ENCODE data around the gene SRPK2.

SRPK2 gene

DNA sequence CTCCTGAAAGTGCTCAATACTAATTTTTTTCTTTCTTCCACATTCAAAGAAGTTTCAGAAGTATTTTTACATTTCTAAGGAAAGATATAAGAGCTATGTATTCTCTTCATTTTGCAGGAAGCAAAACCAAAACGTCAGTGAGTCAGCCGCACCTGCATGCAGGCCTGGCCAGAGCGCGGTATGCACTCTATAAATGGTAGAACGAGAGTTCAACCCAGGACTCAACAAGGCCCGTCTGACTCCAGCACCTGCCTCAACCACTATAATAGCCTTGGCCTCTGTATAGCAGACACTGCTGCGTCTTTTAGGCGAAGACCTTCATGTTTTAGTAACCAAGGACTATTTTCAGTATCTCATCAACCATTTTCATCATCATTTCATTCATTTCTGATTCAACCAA is 261.5 kb downstream of the SRPK2 start:
- DNase-seq = no peak

DNA sequence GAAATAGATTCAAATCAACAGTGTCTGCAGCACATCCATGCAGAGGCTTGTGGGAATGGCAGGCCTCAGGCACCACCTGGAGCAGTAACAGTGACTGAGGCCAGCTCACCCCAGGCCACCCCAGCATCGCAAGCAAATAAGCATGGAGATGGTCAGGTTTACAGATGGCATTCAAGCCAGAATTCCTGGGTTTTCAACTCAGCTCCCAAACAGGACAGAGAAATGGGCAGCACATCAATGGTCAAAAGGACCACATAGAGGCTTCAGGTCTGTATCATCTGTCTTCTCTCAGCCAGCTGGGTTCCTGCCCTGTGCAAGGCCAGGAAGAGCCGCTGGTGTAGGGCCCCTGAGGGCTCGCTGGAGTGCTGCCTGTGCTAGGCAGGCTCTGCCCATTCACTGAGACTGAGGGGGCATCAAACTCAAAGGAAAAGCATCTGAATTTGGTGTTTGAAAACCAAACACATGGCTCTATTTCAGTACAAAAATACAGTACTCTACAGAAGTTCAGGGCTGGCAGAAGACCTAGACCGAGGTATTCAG is 262.2 kb downstream of the SRPK2 start:
- no peak for DNase-seq

DNA sequence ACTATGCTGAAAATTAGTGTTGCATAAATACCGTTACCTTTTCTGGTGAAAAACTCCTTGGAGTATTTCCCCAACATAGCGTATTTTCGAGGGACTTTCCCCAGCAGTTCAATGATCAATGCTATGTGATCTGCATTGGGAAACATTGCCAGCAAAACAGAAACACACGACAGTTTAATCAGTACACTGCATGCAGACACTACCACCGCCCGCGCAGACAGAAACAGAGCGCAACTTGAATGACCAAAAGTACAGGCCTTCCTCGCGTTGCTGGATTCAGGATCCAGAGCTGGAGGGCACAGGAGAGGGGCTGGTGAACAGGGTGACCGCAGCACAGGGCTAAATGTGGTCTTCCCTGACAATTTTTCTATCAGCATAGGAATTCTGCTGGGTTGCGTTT is 263.0 kb downstream of the SRPK2 start:
- DNase-seq = no peak

DNA sequence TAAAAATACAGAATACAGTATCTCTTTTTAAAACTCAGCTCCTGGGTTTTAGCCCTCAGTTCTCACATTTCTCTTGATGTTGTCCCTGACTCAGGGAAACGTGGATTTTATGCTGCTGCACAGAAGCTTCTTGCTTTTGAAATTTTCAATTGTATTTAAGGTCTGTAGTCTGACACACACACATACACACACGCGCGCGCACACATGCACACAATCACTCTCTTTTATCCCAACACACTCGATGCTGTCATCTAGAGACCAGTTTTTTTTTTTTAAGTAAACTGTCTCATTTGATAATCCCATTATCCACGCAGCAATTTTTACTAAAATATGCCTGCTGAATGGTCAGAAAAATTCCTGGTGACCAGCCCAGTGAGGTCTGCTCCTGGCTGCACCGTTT is 266.1 kb downstream of the SRPK2 start:
- DNase-seq = no peak

DNA sequence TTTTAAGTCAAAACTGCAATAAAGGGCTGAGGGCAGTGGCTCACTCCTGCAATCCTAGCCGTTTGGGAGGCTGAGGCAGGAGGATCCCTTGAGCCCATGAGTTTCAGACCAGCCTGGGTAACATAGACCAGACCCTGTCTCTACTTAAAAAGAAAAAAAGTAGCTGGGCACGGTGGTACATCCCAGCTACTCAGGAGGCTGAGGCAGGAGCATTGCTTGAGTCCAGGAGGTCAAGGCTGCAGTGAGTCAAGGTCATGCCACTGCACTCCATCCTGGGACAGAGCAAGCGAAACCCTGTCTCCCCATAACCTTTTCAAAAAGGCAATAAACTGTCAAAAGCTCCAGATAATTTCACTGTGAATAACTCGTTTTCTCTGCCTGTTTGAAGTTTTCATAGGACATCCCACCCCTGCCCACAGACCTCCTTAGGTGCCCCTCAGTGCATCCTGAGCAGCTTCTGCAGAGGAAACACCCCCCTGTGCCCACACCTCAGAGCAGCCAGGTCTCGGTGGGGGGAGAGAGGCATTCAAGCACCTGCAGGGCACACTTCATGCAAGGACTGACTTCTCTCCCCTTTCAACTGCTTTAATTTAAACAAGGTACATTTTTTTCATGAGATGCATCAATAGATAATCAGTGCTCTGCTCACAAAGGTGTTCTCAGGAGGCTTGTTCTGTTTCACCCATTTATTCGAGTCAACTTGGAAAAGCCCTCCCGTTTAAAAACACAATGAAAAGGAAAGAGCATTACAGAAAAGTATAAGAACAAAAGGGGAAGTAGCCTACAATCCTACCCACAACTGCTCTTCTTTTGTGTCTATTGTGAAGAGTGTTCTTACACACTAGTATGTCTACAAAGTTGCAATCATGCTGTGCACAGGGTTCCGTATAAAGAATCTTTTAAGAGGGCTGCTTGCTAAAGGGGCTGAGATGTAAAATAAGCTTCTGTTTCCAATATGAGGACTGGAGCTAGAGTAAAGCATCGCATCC is 269.8 kb downstream of the SRPK2 start:
- no peak for DNase-seq

DNA sequence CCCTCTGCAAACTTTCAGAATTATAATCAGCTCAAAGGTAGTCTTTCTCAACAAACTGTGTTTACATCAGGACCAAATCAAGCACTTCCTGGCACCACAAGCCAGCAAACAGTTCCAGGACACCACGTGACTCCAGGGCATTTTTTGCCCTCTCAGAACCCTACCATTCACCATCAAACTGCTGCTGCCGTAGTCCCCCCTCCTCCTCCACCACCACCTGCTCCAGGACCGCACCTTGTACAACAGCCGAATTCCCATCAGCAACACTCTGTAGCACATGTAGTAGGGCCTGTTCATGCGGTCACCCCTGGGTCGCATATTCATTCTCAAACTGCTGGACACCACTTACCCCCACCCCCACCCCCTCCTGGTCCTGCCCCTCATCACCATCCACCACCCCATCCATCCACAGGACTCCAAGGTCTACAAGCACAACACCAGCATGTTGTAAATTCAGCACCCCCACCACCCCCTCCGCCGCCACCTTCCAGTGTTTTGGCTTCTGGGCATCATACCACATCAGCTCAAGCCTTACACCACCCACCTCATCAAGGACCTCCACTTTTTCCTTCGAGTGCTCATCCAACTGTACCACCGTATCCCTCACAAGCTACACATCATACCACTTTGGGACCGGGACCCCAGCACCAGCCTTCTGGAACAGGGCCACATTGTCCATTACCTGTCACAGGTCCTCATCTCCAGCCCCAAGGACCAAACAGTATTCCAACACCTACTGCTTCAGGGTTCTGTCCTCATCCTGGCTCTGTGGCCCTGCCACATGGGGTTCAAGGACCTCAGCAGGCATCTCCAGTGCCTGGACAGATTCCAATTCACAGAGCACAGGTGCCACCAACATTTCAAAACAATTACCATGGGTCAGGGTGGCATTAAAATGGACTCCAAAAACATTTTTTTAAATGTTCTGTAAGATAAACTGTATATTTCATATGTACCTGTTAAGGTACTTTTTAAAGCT is 276.0 kb downstream of the SRPK2 start:
- DNase-seq = no peak

DNA sequence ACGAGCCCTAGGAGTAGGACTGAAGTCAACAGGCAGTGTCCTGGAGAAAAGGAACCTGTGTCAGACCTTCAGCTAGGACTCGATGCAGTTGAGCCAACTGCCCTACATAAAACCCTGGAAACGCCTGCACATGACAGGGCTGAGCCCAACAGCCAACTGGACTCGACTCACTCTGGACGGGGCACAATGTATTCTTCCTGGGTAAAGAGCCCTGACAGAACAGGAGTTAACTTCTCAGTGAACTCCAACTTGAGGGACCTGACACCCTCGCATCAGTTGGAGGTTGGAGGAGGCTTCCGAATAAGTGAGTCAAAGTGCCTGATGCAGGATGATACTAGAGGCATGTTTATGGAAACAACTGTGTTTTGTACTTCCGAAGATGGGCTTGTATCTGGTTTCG is 281.3 kb downstream of the SRPK2 start:
- no peak for DNase-seq

DNA sequence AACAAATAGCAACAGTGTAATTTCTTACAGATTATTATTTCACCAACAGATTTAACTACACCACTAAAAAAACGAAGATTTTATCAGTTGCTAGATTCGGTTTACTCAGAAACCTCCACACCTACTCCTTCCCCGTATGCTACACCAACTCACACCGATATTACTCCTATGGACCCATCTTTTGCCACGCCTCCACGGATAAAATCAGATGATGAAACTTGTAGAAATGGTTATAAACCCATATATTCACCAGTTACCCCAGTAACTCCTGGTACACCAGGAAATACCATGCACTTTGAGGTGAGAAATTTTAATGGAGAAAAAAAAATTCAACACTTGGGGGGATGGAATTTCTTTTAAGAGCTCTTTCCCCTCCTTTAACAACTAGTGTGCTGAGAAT is 282.2 kb downstream of the SRPK2 start:
- no peak for DNase-seq

DNA sequence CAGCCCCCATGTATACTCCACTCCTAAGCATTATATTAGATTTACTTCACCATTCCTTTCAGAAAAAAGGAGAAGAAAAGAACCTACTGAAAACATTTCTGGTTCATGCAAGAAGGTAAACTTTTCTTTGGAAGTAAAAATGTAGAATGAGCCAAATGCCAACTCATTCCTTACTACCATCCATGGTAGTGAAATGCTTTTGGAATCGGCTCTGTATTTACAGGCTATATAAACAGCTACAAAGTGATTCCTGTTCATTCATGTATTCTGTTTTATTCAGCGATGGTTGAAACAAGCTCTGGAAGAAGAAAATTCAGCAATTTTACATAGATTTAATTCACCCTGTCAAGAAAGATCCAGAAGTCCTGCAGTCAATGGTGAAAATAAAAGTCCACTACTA is 283.1 kb downstream of the SRPK2 start:
- DNase-seq = no peak

DNA sequence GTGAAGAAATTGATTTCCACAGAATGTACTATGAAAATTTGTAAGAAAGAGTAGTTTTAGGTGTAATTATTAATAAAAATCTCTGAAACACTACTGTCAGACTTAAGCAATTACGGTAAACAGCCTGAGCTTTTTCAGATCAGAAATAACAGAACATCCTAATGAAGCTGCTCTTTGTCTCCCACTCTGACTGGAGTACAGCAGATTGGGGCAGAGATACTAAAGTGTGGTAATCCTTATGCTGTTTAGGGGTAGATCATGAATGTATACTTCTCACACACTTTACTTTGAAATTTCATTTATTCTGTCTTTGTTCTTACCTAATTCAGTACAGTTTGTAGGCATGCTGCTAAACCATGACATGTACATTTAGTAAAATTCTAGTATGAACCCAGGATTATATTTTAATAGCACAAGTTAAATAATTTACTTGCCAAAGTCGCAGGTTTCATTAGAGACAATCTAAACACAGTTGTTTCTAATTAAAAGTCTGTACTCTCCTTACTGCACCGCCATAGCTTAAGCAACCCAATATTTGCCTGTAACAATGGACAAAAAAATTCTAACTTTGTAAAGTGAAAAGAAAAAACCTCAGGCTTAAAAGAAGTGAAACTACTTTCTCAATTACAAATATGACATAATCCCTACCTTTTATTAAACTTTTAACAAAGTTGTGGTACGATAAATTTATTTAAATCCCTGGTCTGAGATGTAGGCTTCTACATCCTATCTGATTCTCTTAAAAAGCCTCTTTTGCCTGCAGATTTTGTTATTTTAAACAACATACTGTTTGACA is 286.0 kb downstream of the SRPK2 start:
- DNase-seq = no peak

DNA sequence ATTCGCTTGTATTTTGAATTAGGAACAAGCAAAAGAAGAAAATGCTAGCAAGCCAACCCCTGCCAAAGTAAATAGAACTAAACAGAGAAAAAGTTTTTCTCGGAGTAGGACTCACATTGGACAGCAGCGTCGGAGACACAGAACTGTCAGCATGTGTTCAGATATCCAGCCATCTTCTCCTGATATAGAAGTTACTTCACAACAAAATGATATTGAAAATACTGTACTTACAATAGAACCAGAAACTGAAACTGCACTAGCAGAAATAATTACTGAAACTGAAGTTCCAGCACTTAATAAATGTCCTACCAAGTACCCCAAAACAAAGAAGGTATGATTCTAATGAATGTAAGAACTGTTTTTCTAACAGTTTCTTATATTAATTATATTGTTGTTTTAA is 286.9 kb downstream of the SRPK2 start:
- DNase-seq = no peak

DNA sequence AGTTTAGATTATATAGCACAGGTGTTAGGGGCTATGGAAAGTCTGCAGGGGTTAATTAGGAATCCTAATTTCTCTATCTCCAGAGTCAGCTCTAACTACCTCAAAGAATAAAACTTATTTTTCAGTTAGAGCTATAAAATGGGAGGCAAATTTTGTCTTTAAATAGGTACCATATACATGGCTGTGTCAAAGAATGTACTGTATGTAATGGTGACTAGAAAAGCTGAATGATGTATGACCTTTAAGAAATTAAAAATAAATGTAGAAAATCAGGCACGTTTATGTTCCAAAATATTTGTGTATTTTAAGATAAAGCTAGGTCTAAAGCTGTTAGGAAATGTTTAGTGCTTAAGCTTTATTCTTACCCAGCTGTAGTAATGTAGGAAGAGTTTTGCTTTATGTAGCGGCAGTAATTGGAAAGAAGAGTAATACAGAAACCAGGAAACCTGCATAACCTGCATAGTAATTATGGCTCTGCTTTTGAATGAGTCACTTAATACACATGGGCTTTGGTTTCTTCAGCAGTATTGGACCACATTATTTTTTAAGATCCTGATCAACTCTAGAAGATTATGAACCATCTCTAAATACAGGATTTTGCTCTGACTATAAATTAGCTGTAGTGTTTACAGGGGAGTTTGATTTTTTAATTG is 289.7 kb downstream of the SRPK2 start:
- no peak for DNase-seq

DNA sequence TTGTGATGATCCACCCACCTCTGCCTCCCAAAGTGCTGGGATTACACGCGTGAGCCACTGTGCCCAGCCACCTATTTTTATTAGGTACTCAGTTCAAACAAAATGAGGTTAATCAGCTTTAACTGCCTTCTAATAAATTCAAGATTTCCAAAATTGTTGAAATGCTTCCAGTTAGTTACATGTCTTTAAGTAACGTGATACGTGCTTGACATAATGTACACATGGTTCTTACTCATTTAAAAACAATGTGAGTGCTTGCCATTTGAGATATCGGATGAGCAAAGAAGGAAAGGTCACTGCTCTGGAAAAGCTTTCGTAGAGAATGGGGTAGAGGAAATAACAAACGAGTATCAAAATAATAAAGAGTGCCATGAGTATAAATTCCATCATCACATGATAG is 291.1 kb downstream of the SRPK2 start:
- no peak for DNase-seq

DNA sequence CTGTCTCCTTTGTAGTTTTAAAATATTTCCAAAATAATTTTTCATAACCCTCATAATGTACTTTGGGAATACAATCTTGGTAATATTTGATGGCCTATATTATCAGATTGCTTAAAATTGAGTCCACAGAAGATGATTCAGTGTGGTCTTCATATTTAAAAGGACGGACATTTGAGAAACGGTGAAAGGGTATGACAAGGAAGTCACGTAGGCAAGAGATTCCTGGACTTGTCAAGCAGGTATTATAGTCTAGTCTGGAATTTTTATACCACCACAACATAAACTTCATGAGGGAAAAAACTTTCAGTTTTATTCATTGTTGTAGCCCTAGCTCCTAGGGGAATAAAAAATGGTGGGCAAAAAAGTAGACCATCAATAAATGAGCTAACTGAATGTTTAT is 292.4 kb downstream of the SRPK2 start:
- DNase-seq = no peak

DNA sequence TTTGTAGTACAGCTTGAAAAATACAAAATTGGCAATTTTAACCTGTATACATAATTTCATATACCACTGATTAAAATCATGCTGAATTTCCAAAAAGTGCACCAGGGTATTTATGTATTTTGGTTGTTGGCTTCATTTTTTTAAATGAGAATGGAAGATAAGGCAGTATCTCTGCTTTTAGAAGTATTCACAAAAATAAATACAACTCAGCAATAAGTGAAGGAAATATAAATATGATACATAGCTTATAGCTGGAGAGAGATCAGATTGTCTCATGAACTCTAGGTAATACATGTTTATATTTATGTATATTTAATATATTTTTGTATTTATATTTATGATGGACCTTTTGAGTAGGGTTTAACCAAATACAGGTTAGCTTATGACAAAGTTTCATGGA is 293.8 kb downstream of the SRPK2 start:
- no peak for DNase-seq

DNA sequence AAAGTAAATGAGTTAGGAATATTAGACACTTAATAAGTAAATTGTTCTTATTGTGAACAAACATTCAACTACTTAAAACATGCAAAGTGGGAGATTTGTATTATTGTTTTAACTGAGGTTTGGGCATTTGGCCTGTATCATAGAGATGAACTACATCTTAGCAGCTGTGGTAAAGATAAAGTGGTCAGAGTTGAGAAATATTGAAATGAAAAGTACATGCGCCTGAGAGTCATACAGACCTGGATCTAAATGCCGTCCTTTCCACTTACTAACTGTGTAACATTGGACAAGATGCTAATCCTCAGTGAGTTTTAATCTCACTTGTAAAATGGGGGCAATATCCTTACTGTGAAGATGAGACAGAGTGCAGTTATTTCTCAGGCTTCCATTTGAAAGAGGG is 300.3 kb downstream of the SRPK2 start:
- no peak for DNase-seq

DNA sequence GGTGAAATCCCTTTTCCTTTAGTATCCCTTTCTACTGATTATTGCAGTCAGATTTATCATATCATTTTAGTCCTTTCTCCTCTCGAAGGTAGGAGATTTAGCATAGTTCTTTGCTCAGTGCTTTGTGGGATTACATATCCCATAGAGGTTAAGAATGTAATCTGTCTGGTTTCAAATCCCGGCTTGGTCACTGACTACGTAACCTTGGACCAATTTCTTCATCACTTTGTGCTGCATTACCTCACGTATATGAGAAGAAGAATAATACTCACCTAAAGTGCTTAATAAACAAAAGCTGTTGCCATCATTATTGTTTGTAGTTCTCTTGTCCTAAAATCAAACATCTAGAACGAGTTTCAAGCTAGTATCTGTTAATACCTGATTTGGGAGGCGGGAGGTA is 300.7 kb downstream of the SRPK2 start:
- no peak for DNase-seq

DNA sequence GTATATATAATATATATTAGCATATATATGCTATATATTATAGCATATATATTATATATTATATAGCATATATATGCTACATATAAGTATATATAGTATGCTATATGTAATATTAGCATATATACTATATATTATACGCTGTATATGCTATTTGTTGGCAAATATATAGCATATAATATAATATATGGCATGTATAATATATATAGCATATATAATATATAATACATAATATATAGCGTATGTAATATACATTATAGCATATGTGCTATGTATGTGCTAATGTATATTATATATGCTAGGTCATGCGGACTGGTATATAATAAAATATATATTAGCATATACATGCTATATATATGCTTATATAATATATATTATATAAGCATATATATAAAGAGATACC is 301.9 kb downstream of the SRPK2 start:
- no peak for DNase-seq

DNA sequence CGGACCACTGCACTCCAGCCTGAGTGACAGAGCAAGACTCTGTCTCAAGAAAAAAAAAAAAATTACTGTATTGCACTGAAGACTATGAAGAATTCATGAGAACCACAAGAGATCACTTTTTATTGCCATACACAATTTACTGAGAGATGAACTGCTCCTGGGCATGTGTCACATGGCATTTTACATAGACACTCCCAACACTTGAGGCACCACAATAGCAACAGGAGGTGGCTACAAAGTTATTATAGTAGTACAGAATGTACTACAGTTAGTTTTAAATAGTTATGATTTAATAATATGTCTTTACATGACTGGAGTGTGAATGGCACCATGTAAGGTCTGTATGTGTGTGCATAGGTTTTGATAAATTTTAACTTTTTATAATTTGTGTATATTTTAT is 304.1 kb downstream of the SRPK2 start:
- DNase-seq = no peak

DNA sequence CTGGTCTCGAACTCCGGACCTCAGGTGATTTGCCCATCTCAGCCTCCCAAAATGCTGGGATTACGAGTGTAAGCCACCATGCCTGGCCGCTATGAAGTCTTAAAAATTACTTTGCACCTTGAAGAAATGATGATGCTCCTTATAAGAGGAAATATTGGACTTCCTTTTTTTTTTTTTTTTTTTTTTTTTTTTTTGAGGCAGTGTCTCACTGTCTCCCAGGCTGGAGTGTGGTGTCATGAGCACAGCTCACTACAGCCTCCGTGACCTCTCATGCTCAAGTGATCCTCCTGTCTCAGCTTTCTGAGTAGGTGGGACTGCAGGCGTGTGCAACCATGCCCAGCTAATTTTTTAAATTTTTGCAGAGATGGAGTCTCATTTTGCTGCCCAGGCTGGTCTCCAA is 309.4 kb downstream of the SRPK2 start:
- DNase-seq = no peak

DNA sequence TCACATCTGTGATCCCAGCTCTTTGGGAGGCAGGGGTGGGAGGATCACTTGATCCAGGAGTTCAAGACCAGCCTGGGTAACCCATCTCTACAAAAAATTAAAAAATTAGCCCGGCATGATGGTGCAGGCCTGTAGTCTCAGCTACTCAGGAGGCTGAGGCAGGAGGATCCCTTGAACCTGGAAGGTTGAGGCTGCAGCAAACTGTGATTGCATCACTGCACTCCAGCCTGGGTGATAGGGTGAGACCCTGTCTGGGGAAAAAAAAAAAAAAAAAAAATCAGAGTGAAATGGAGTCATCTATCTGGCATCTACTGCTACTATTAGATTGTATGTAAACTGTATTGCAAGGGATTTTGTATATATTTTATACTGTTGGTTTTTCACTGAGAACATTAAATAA is 315.6 kb downstream of the SRPK2 start:
- no peak for DNase-seq

DNA sequence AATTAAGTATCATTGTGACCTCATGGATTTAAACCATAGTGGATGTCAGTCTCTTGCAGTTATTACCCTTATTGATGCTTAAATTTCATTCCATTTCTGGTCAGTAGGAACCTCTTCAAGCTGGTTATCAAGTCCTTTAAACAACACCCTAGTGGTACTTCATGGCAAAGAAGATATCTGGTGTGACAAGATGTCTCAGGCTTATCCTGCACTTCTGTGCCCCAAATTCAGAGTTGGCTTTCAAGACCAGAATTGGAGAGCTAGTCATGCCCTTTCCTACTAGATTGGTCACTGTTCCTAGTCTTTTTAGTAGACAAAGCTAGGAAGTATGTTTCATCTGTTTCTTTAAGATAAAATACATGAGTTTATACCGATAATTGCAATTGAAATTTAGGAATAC is 319.8 kb downstream of the SRPK2 start:
- DNase-seq = no peak
